GM10248 (cell line): Measurements from ENCODE around the gene PARVA.

ENCODE experiments used
- CTCF ChIA-PET: fragments of 300-600 bp; sonication (Branson Sonifier 250); formaldehyde crosslinking; extraction: SDS; loops from one replicate; lab custom pipeline; 2021; ENCODE audit warnings: antibody characterized with exemption; lab: Yijun Ruan, JAX
- POLR2A ChIA-PET: fragments of 350-650 bp; sonication (Branson Sonifier 250); formaldehyde crosslinking; extraction: SDS; loops from one replicate; lab custom pipeline; 2020; ENCODE audit warnings: antibody characterized with exemption; lab: Yijun Ruan, JAX
- DNase-seq: peaks from one replicate; pipeline ENCODE4 v3.0.0; 2012; ENCODE audit errors: extremely low spot score
- TF ChIP-seq, protein P1 (sequence below): IDR thresholded peaks from 2 replicates; pipeline ENCODE4 v1.5.1; 2012; ENCODE audit warnings: mild to moderate bottlenecking, low read depth; ENCODE audit errors: extremely low read depth, missing control alignments, control extremely low read depth

PARVA gene

GRCh38 chr11:12456651-12457579, 79.5 kb downstream of the PARVA start:
- POLR2A ChIA-PET, result no interaction called here
- no peak for DNase-seq
- TF ChIP-seq, protein P1, sequence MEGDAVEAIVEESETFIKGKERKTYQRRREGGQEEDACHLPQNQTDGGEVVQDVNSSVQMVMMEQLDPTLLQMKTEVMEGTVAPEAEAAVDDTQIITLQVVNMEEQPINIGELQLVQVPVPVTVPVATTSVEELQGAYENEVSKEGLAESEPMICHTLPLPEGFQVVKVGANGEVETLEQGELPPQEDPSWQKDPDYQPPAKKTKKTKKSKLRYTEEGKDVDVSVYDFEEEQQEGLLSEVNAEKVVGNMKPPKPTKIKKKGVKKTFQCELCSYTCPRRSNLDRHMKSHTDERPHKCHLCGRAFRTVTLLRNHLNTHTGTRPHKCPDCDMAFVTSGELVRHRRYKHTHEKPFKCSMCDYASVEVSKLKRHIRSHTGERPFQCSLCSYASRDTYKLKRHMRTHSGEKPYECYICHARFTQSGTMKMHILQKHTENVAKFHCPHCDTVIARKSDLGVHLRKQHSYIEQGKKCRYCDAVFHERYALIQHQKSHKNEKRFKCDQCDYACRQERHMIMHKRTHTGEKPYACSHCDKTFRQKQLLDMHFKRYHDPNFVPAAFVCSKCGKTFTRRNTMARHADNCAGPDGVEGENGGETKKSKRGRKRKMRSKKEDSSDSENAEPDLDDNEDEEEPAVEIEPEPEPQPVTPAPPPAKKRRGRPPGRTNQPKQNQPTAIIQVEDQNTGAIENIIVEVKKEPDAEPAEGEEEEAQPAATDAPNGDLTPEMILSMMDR, result no peak

GRCh38 chr11:12458042-12458441, 80.7 kb downstream of the PARVA start:
- DNase-seq, result no peak
- TF ChIP-seq, protein P1, result no peak
- POLR2A ChIA-PET, result no interaction called here
- CTCF ChIA-PET, result no interaction called here

More at GRCh38 chr11:12456651-12457579, 79.5 kb downstream of the PARVA start:
- CTCF ChIA-PET, result no interaction called here

- POLR2A ChIA-PET, result no interaction called here
- CTCF ChIA-PET, result interaction anchor here (2.5 kb wide), 1 partner anchor 11 kb away, joined by 7 read pairs; no protein-coding TSS in a partner anchor
- TF ChIP-seq, protein P1, result no peak
- no peak for DNase-seq
These were observed 82.0 kb downstream of the PARVA start for GRCh38 chr11:12459374-12459773.

DNA sequence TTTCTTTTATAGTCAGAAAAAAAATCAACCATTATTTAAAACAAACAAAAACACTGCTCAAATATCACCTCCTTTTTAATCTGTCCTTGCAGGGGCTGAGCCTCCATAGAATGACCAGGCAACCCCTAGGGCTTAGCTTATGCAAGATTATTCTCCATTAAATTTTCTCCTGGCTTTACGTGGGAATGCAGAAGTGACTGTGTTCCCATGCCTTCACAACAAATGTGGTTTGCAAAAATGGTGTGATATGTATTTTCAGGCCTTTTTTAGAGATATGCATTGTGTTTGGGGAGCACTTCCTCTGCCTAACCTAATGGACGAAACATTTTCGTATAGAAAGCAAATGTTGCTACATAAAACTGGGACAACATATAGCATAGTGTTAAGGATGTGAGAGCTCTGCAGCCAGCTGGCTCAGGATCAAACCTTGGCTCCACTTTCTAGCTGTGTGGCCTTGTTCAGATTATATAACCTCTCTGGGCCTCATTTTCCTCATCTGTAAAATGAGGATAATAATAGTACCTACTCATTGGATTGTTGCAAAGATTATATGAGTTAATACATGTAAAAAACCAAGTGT, 82.6 kb downstream of the PARVA start:
- POLR2A ChIA-PET, result no interaction called here
- TF ChIP-seq, protein P1, result no peak
- CTCF ChIA-PET, result interaction anchor here (0.6 to 2.5 kb wide), 2 partner anchors 10 to 18 kb away, joined by 3 to 7 read pairs; no protein-coding TSS in a partner anchor
- DNase-seq, result no peak

- ChIA-PET CTCF (interaction anchor here (0.6 to 2.5 kb wide), 2 partner anchors 10 to 17 kb away, joined by 3 to 7 read pairs; no protein-coding TSS in a partner anchor), POLR2A (no interaction called here)
- DNase-seq, result no peak
- TF ChIP-seq, protein P1, result no peak
These were observed 83.1 kb downstream of the PARVA start for GRCh38 chr11:12460466-12460865.

- DNase-seq, result no peak
- TF ChIP-seq, protein P1, result no peak
- ChIA-PET POLR2A (no interaction called here), CTCF (interaction anchor here (0.8 to 1.5 kb wide), 2 partner anchors 11 to 12 kb away, joined by 3 to 9 read pairs; no protein-coding TSS in a partner anchor)
These were observed 84.1 kb downstream of the PARVA start for GRCh38 chr11:12461516-12461915.
